AG08396 (cell line): ENCODE results near the gene GLRB.
"Not testable (repeated sequence)": the region's sequence is repeated elsewhere in the genome, so short reads cannot be mapped to it uniquely, and the experiment has no call there.

ENCODE experiments used
- DNase-seq: peaks from one replicate; pipeline ENCODE4 v3.0.0; 2012; ENCODE audit warnings: low spot score, mixed read lengths

Gene GLRB

GRCh38 chr4:157075811-157076577 is at the start of gene GLRB:
Gene GLRB (plus strand): TSS chr4:157076150. CDS start chr4:157078025, 1,875 bp downstream.
- DNase-seq = peak; percentile 83

GRCh38 chr4:157035471-157035870 is 40.5 kb upstream of the GLRB start:
- DNase-seq = no peak

GRCh38 chr4:157040405-157040804 is 35.5 kb upstream of the GLRB start:
- no peak for DNase-seq

- peak; percentile 26 for DNase-seq
Observed at GRCh38 chr4:157043131-157043530, 32.8 kb upstream of the GLRB start.

GRCh38 chr4:157045507-157046127 is 30.3 kb upstream of the GLRB start:
- peak; percentile 73 for DNase-seq

GRCh38 chr4:157048248-157048647 is 27.7 kb upstream of the GLRB start:
- peak; percentile 32 for DNase-seq

GRCh38 chr4:157050561-157050960 is 25.4 kb upstream of the GLRB start:
- no peak for DNase-seq

- no peak for DNase-seq
Observed at GRCh38 chr4:157052429-157053040, 23.4 kb upstream of the GLRB start.

DNA sequence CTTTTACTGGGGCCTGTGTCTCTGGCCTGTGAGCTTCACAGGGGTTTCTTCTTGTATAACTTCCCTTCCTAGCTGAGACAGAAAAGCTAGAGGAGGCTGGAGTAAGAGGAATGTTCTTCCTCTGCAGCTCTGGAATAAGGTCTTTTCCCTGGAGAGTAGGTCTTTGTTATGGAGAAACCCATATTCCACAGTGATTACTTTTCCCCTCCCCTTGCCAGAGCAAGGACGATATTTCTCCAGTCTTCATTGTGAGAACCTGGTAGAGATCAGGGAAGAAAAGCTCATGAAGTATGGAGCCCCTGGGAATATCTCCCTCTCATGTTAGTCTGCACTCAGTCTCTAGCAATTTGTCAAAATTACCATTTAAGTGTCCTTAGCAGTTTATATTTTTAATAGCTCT is 18.7 kb upstream of the GLRB start:
- no peak for DNase-seq

DNA sequence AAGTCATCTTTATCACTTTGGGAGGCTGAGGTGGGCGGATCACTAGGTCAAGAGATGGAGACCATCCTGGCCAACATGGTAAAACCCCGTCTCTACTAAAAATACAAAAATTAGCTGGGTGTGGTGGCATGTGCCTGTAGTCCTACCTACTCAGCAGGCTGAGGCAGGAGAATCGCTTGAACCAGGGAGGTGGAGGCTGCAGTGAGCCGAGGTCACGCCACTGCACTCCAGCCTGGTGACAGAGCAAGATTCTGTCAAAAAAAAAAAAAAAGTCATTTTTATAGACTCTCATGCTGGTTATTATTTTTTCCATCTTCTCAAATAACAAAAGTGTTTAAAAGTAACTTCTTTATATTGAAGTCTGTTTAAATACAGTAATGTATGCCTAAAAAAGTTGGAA is 17.1 kb upstream of the GLRB start:
- not testable (repeated sequence) for DNase-seq

DNA sequence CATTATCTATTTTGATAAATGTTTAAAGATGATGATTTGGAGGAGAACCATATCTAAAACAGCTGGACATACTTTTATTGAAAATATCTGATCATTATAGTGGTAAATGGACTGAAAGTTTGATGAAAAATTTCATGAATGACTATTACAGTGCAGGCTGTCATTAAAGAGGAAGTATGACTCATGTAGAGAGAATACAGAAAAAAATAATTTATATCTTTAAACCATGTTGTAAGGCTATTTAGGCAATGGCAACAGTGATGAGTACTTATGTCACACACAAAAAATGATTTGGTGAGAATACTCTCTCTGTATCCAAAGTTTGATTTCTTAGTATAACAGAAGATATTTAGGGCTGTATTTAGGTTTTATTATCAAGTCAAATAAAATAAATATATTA is 3.9 kb upstream of the GLRB start:
- DNase-seq = peak; percentile 41

DNA sequence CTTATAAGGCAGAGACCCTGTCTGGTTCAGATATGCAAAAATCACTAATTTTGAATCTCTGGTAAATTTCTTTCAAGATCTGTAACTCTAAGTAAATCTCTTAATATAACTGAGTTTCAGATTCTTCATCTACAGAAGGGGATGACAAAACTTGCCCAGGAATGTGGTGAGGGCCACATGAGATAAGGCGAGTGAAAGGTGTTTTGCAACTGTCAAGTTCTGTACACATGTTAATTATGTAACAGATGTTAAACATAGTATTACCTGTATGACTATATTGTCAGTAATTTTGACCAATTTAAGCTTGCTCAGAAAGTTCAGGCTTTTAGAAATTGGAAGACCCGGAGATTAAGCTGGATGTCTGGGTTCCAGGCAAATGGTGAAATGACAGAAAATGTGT is 549 bp upstream of the GLRB start:
- DNase-seq = no peak

GRCh38 chr4:157076578-157076947 is 613 bp downstream of the GLRB start:
- no peak for DNase-seq

DNA sequence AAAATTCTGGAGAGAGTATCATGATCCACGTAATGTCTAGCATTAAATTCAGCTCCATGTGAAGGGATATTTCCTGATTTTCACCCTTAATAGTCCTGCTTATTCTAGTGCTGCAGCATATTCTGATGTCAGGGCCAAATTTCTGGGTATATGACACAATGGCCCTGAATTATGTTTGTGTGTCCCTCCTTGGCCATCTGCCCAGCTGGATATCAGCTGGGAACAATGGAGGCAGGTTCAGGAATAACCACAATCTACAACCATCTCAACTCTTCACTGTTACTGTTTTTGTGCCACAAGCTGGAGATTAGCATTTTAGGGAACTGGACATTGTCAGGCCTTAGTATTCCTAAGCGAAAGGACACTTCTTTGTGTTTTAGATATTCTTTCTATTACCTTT is 3.5 kb downstream of the GLRB start:
- no peak for DNase-seq

DNA sequence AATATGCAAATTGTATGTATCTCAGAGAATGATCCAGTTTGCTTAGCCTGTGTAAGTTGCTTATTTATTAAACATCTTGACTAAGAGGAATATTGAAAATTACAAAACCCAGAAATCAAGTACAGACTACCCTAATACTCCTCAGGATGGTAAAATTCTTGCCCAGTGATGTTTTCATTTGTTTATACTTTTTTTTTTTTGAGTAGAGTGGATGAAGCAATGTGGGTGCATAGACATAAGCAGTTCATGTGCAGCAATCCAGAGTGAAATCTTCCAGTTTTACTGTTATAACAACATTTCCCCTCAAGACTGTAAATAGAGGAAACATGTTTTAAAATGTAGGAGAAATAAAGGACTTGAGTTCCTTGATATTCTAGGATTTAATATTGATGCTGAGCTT is 4.7 kb downstream of the GLRB start:
- peak; percentile 14 for DNase-seq

GRCh38 chr4:157095716-157096115 is 19.8 kb downstream of the GLRB start:
- no peak for DNase-seq

DNA sequence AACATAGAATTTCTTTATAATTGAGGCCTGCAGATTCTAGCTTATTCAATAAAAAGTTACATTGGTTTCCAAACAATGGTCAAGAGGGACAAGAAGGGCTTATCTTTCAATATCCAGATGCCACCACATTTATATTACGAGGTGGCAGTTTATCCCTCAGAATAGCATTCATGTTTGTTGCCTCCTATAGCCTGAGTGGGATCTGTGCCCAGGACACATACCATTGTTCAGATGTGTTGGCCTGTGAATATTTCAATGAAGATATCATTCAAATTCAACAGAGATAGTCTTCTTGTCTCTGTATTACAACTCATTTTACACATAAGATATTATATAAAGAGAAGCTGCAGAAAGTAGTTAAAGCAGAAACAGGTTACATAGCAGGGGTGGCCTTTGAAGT is 20.5 kb downstream of the GLRB start:
- no peak for DNase-seq

DNA sequence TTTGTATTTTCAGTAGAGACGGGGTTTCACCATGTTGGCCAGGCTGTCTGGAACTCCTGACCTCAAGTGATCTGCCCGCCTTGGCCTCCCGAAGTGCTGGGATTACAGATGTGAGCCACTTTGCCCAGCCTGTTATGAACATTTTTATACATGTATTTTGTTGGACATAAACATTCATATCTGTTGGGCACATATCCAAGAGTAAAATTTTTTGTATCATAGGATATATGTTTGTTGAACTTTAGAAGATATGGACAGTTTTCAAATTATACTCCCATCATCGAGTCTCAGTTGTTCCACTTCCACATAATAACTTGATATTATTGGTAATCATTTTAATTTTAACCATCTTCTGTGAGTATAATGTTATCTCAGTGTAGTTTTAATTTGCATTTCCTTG is 23.6 kb downstream of the GLRB start:
- no peak for DNase-seq

DNA sequence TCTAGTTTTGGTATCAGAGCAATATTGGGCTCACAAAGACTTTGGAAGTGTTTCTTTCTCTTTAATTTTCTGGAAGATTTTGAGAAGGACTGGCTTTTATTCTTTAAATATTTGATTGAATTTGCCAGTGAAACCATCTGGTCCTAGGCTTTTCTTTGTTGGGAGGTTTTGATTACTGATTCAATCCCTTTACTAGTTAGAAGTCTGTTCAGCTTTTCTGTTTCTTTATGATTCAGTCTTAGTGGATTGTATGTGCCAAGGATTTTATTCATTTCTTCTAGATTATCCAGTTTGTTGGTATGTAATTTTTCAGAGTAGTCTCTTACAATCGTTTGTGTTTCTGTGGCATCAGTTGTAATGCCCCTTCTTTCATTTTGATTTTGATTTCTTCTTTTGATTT is 28.6 kb downstream of the GLRB start:
- DNase-seq = no peak

DNA sequence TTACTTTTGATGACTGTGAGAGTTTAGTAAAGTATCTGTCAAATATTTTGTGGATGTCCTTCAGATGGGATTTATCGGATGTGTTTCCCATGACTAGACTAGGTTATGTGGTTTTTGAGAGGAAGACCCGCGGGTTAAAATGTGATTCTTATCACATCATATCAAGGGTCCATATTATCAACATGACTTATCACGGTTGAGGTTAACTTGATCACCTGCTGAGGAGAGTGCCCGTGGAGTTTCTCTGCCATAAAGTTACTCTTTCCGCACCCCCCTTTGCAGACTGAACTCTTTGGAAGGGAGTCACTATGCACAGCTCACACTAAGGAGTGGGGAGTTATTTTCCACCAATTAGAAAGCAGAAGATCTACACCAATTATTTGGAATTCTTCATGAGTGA is 38.7 kb downstream of the GLRB start:
- DNase-seq = no peak

- DNase-seq = peak; percentile 18
Observed at GRCh38 chr4:157115613-157116335, 39.8 kb downstream of the GLRB start.

DNA sequence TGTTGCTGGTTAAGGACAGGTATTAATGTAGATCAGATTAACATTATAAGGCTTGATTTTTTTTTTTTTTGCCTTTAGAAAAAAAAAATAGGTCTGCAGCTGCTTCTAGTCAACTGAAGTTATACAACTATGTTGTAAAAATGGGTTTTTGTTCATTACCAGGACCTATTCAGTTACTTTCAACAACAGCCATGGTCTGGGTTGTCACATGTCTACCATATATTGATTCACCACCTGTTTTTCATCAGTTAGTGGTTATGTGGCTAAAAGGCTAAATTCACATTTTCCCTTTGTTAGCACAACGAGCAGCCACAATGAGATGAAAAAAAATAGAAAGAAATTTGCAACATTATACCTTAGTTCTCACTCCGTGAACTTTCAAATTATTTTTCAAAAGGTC is 45.5 kb downstream of the GLRB start:
- no peak for DNase-seq

DNA sequence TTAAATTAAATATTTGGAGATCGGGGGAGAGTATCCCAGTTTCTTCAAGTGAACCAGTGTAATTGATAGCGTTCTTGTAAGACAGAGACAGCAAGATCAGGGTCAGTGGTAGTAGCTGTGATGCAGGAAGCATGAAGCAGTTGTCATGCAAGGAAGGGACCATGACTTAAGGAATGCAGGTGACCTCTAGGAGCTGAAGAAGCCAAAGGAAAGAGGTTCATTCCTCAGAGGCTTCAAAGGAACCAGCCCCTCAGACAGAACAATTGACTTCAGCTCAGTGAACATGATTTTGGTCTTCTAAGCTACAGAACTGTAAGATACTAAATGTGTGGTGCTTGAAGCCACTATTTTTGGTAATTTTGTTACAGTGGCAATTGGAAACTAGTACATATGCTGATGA is 51.6 kb downstream of the GLRB start:
- no peak for DNase-seq
